ENCODE data around the gene GRIK2. TPM values are rescaled to one million over a fixed set of nuclear protein-coding genes. Genes with fewer than 3 reads are reported as not detected.

Gene GRIK2
- total RNA-seq, 1 experiment from 2014 or later: 0.70 TPM

DNA sequence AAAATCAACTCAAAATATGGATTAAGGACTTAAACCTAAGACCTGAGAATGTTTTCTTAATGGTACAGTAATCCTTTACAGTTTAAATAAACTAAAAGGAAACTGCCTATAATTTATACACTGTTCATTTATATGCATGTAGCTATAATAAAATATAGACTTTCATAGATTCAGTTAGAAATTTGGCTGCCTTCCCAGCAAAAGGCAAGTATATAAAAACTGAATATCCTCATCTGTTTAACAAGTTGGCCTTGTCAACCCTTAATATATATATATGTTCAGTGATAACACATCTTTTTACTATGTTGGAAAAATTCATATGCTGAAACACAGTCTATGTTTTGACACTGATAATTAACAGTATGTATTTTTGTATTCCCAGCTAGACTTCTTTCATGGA is 123.1 kb downstream of the GRIK2 start:
- Histone ChIP-seq H3K23me2 (ENCODE audit: insufficient read length, low read depth, low read length, poor library complexity, severe bottlenecking) (no peaks in the 10 kb centered on the region), H3K4ac (ENCODE audit: low read depth, low read length) (no peak overlapping the region), H3K27ac (ENCODE audit: insufficient read length, low read depth, low read length) (no peak overlapping the region), H3K79me1 (ENCODE audit: insufficient read depth, low read depth, low read length, poor library complexity, severe bottlenecking) (no peaks in the 10 kb centered on the region), H4K8ac (replicated peaks; ENCODE audit: insufficient read length, low read depth, low read length) (no peak overlapping the region), H3K4me1 (ENCODE audit: insufficient read depth, low read length) (no peaks in the 10 kb centered on the region), H3K27me3 (ENCODE audit: insufficient read depth, low read length) (no peaks in the 10 kb centered on the region), H2BK120ac (ENCODE audit: low read depth, low read length, poor library complexity, severe bottlenecking) (no peak overlapping the region), H2BK15ac (ENCODE audit: low read depth, low read length) (no peak overlapping the region), H3K14ac (ENCODE audit: insufficient read depth, low read length) (no peak overlapping the region), H2AFZ (ENCODE audit: low read length) (no peak overlapping the region), H3K23ac (ENCODE audit: insufficient read length, low read depth, low read length) (no peak overlapping the region), H2BK20ac (ENCODE audit: low read depth, low read length, poor library complexity, severe bottlenecking) (no peak overlapping the region), H3K79me2 (ENCODE audit: insufficient read depth, low read length) (no peaks in the 10 kb centered on the region), H4K20me1 (ENCODE audit: control insufficient read depth, insufficient read depth, insufficient read length) (no peaks in the 10 kb centered on the region), H3K56ac (ENCODE audit: insufficient read length, low read depth, low read length) (no peak overlapping the region), H3K9ac (ENCODE audit: extremely low read depth, insufficient read length, low read length) (no peak overlapping the region), H3K18ac (ENCODE audit: insufficient read length, low read depth, low read length) (no peak overlapping the region), H3K4me2 (ENCODE audit: insufficient read depth, insufficient read length, low read length) (no peak overlapping the region), H2BK12ac (ENCODE audit: insufficient read length, low read depth, low read length) (no peak overlapping the region), H2AK5ac (ENCODE audit: insufficient read length, low read length) (no peak overlapping the region), H4K91ac (ENCODE audit: insufficient read length, low read depth, low read length) (no peak overlapping the region), H4K5ac (ENCODE audit: insufficient read length, low read depth, low read length) (no peak overlapping the region), H3K9me3 (ENCODE audit: control insufficient read depth, low read depth, low read length) (no peaks in the 10 kb centered on the region), H2BK5ac (ENCODE audit: insufficient read length, low read length) (no peak overlapping the region), H3T11ph (ENCODE audit: low read length) (no peak overlapping the region)
- TF ChIP-seq, protein P1, sequence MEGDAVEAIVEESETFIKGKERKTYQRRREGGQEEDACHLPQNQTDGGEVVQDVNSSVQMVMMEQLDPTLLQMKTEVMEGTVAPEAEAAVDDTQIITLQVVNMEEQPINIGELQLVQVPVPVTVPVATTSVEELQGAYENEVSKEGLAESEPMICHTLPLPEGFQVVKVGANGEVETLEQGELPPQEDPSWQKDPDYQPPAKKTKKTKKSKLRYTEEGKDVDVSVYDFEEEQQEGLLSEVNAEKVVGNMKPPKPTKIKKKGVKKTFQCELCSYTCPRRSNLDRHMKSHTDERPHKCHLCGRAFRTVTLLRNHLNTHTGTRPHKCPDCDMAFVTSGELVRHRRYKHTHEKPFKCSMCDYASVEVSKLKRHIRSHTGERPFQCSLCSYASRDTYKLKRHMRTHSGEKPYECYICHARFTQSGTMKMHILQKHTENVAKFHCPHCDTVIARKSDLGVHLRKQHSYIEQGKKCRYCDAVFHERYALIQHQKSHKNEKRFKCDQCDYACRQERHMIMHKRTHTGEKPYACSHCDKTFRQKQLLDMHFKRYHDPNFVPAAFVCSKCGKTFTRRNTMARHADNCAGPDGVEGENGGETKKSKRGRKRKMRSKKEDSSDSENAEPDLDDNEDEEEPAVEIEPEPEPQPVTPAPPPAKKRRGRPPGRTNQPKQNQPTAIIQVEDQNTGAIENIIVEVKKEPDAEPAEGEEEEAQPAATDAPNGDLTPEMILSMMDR (conservative IDR thresholded peaks at IDR 0.05): no peak
- no peaks in the 10 kb centered on the region for H3K27me3 Mint-ChIP-seq (ENCODE audit: low read depth)
- no peak for DNase-seq
- no peaks in the 10 kb centered on the region for H3K36me3 Mint-ChIP-seq (ENCODE audit: insufficient read depth in 1 of 3, low read depth in 3 of 3)
- H3K4me1 Mint-ChIP-seq: peaks cover 15% of the 10 kb centered on the region in 2 experiments
- no peaks in the 10 kb centered on the region for H3K9me3 Mint-ChIP-seq
- no peak overlapping the region for H3K4me3 Mint-ChIP-seq
- no peak overlapping the region for H3K27ac Mint-ChIP-seq

Data from H9 (cell line).